ENCODE results near the gene GYPC. TPM values are rescaled to one million over a fixed set of nuclear protein-coding genes. Genes with fewer than 3 reads are reported as not detected.

The GYPC gene
- total and polyA plus RNA-seq, 8 donors = 31.3 to 119 (median 46.7) TPM

GRCh38 chr2:126729896-126730295, 73.9 kb downstream of the GYPC start:
- Histone ChIP-seq H3K4me1 (no peaks in the 10 kb centered on the region), H3K36me3 (no peaks in the 10 kb centered on the region), H3K4me3 (no peak overlapping the region), H3K9me3 (peaks cover 0 to 12% (median 11%) of the 10 kb centered on the region in 4 donors), H3K27me3 (peaks cover 0 to 12% (median 0%) of the 10 kb centered on the region in 3 donors), H3K27ac (no peak overlapping the region)
- DNase-seq = no peak
- WGBS, 5 donors = 70 to 88% (median 77%) methylated on average over 2 to 4 of the region's 4 CpGs
- no peak for TF ChIP-seq EP300 (IDR thresholded peaks at IDR 0.05)
- intact Hi-C loops (cut with DNase I; ENCODE audit: low total_unique reads) = no loop called here

- TF ChIP-seq POLR2AphosphoS5 (IDR thresholded peaks at IDR 0.05) = no peak
- TF ChIP-seq CTCF (IDR thresholded peaks at IDR 0.05) = no peak
- no peak for TF ChIP-seq POLR2A (IDR thresholded peaks at IDR 0.05)
- no peak for TF ChIP-seq EP300 (IDR thresholded peaks at IDR 0.05)
- DNase-seq = no peak
- no peaks in the 10 kb centered on the region for H3K4me1 ChIP-seq
- peaks cover 0 to 12% (median 0%) of the 10 kb centered on the region in 3 donors for H3K27me3 ChIP-seq
- no peaks in the 10 kb centered on the region for H3K36me3 ChIP-seq
- intact Hi-C loops (cut with DNase I; ENCODE audit: low total_unique reads) = no loop called here
- H3K27ac ChIP-seq = no peak overlapping the region
- WGBS, 5 donors = 66 to 85% (median 81%) methylated on average over 4 to 5 of the region's 5 CpGs
- H3K9me3 ChIP-seq = peaks cover 0 to 4% (median 3%) of the 10 kb centered on the region in 4 donors
- no peak overlapping the region for H3K4me3 ChIP-seq
Measured at GRCh38 chr2:126730655-126731054, 74.7 kb downstream of the GYPC start.

GRCh38 chr2:126731353-126731752, 75.4 kb downstream of the GYPC start:
- 73 to 90% (median 81%) methylated on average over 4 to 5 of the region's 5 CpGs for WGBS, 5 donors
- no peaks in the 10 kb centered on the region for H3K36me3 ChIP-seq
- H3K4me3 ChIP-seq = no peak overlapping the region
- no peaks in the 10 kb centered on the region for H3K4me1 ChIP-seq
- peaks cover 0 to 12% (median 0%) of the 10 kb centered on the region in 3 donors for H3K27me3 ChIP-seq
- no peaks in the 10 kb centered on the region for H3K9me3 ChIP-seq
- intact Hi-C loops (cut with DNase I; ENCODE audit: low total_unique reads) = no loop called here
- no peak overlapping the region for H3K27ac ChIP-seq
- DNase-seq = no peak
- TF ChIP-seq CTCF (IDR thresholded peaks at IDR 0.05) = no peak
- no peak for TF ChIP-seq POLR2AphosphoS5 (IDR thresholded peaks at IDR 0.05)
- no peak for TF ChIP-seq EP300 (IDR thresholded peaks at IDR 0.05)
- no peak for TF ChIP-seq POLR2A (IDR thresholded peaks at IDR 0.05)

- WGBS, 5 donors = 67 to 81% (median 76%) methylated on average over 7 of the region's 7 CpGs
- Histone ChIP-seq H3K4me3 (no peak overlapping the region), H3K36me3 (no peaks in the 10 kb centered on the region), H3K9me3 (no peaks in the 10 kb centered on the region), H3K27ac (no peak overlapping the region), H3K27me3 (peaks cover 0 to 12% (median 0%) of the 10 kb centered on the region in 3 donors), H3K4me1 (no peaks in the 10 kb centered on the region)
- no peak for TF ChIP-seq EP300 (IDR thresholded peaks at IDR 0.05)
- TF ChIP-seq CTCF (IDR thresholded peaks at IDR 0.05) = no peak
- TF ChIP-seq POLR2AphosphoS5 (IDR thresholded peaks at IDR 0.05) = no peak
- TF ChIP-seq POLR2A (IDR thresholded peaks at IDR 0.05) = no peak
- no peak for DNase-seq
- intact Hi-C loops (cut with DNase I; ENCODE audit: low total_unique reads) = no loop called here
Measured at GRCh38 chr2:126732682-126733245, 76.8 kb downstream of the GYPC start.

GRCh38 chr2:126733795-126734194, 77.8 kb downstream of the GYPC start:
- intact Hi-C loops (cut with DNase I; ENCODE audit: low total_unique reads) = no loop called here
- no peak overlapping the region for H3K27ac ChIP-seq
- no peaks in the 10 kb centered on the region for H3K4me1 ChIP-seq
- 73 to 94% (median 85%) methylated on average over 1 of the region's 1 CpG for WGBS, 5 donors
- no peak for DNase-seq
- H3K27me3 ChIP-seq = peaks cover 0 to 12% (median 0%) of the 10 kb centered on the region in 3 donors
- H3K9me3 ChIP-seq = no peaks in the 10 kb centered on the region
- TF ChIP-seq CTCF (IDR thresholded peaks at IDR 0.05) = no peak
- no peak for TF ChIP-seq POLR2AphosphoS5 (IDR thresholded peaks at IDR 0.05)
- no peak for TF ChIP-seq EP300 (IDR thresholded peaks at IDR 0.05)
- TF ChIP-seq POLR2A (IDR thresholded peaks at IDR 0.05) = no peak
- H3K36me3 ChIP-seq = no peaks in the 10 kb centered on the region
- H3K4me3 ChIP-seq = no peak overlapping the region
